DOHH2 (cell line): ENCODE results near the gene PLCB3.

ENCODE experiments used
- CTCF ChIP-seq: fragments of 200-600 bp; sonication (generic); IDR thresholded peaks from one replicate; pipeline ENCODE4 v1.5.1; 2014; ENCODE audit warnings: antibody characterized with exemption, mild to moderate bottlenecking, low read depth, low read length; ENCODE audit not compliant: poor library complexity, severe bottlenecking
- EZH2phosphoT487 ChIP-seq: fragments of 200-600 bp; sonication (generic); IDR thresholded peaks from 2 replicates; pipeline ENCODE4 v1.6.1; 2017; ENCODE audit warnings: borderline replicate concordance, mild to moderate bottlenecking, antibody characterized with exemption, low read length, moderate library complexity, mixed read lengths

- TF ChIP-seq CTCF (no peak), EZH2phosphoT487 (no peak)
These were observed 44.7 kb upstream of the PLCB3 start, which contains the start of gene FERMT3 for GRCh38 chr11:64206457-64207255.
